KOPT-K1 (cell line): Measurements from ENCODE around the gene FOSB.
A peak's percentile ranks its signal among the peaks of the same experiment; 100 is the strongest.
"Not testable (repeated sequence)": the region's sequence is repeated elsewhere in the genome, so short reads cannot be mapped to it uniquely, and the experiment has no call there.

Experiments
- H3K27ac ChIP-seq: fragments of 200-600 bp; sonication (generic); 2 replicates; pipeline ENCODE4 v1.5.1; 2016; ENCODE audit warnings: antibody characterized with exemption, mild to moderate bottlenecking, low read depth, low read length; ENCODE audit not compliant: poor library complexity, severe bottlenecking
- H3K36me3 ChIP-seq: fragments of 200-600 bp; sonication (generic); 2 replicates; pipeline ENCODE4 v1.5.1; 2017; ENCODE audit warnings: antibody characterized with exemption, mild to moderate bottlenecking, low read length, moderate library complexity; ENCODE audit not compliant: insufficient read depth
- H3K9me3 ChIP-seq: fragments of 200-600 bp; sonication (generic); 2 replicates; pipeline ENCODE4 v1.5.1; 2017; ENCODE audit warnings: antibody characterized with exemption, low read length, mild to moderate bottlenecking; ENCODE audit not compliant: insufficient read depth, poor library complexity, severe bottlenecking

FOSB gene

DNA sequence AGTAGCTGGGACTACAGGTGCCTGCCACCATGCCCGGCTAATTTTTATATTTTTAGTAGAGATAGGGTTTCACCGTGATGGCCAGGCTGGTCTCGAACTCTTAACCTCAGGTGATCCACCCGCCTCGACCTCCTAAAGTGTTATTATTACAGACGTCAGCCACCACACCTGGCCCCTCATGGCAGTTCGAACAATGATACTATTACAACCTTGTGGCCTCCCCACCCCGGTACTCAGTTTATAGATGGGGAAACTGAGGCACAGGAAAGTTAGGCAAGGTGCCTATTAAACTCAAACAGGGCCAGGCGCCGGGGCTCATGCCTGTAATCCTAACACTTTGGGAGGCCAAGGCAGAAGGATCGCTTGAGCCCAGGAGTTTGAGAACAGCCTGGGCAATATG, 42.6 kb downstream of the FOSB start:
- H3K9me3 ChIP-seq, H3K36me3 ChIP-seq, H3K27ac ChIP-seq: not testable (repeated sequence)

GRCh38 chr19:45511074-45511473, 43.3 kb downstream of the FOSB start:
- no peaks in the 10 kb centered on the region for H3K36me3 ChIP-seq
- H3K27ac ChIP-seq: no peak overlapping the region

GRCh38 chr19:45512881-45513483, 45.2 kb downstream of the FOSB start:
- Histone ChIP-seq H3K36me3 (peaks cover 2% of the 10 kb centered on the region), H3K9me3 (no peaks in the 10 kb centered on the region), H3K27ac (no peak overlapping the region)

More at GRCh38 chr19:45511074-45511473, 43.3 kb downstream of the FOSB start:
- H3K9me3 ChIP-seq: no peaks in the 10 kb centered on the region

GRCh38 chr19:45514376-45515051, 46.7 kb downstream of the FOSB start:
- Histone ChIP-seq H3K27ac (peak overlapping the region; percentile 30), H3K9me3 (no peaks in the 10 kb centered on the region), H3K36me3 (peaks cover 9% of the 10 kb centered on the region)

GRCh38 chr19:45515081-45515624, 47.4 kb downstream of the FOSB start:
- Histone ChIP-seq H3K9me3 (no peaks in the 10 kb centered on the region), H3K27ac (peak overlapping the region; percentile 30), H3K36me3 (peaks cover 9% of the 10 kb centered on the region)

GRCh38 chr19:45515807-45516401, 48.1 kb downstream of the FOSB start:
- Histone ChIP-seq H3K9me3 (no peaks in the 10 kb centered on the region), H3K36me3 (peaks cover 9% of the 10 kb centered on the region), H3K27ac (no peak overlapping the region)

DNA sequence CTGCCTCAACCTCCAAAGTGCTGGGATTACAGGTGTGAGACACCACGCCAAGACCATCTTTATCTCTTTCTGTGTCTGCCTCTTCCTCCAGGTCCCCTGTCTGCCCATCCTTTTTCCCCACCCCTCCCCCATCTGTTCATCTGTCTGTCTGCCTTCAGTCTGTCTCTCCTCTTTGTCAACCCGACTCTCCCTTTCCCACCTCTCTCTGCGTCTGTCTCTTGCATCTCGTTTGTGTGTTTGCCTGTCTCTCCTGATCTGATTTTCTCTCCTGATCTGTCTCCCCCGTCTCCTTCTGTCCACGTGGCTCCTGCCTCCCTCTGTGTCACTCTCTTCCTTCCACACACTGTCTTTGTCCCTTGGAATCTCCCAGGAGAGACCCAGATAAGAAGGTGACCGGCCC, 49.4 kb downstream of the FOSB start:
- no peak overlapping the region for H3K27ac ChIP-seq
- peaks cover 9% of the 10 kb centered on the region for H3K36me3 ChIP-seq

DNA sequence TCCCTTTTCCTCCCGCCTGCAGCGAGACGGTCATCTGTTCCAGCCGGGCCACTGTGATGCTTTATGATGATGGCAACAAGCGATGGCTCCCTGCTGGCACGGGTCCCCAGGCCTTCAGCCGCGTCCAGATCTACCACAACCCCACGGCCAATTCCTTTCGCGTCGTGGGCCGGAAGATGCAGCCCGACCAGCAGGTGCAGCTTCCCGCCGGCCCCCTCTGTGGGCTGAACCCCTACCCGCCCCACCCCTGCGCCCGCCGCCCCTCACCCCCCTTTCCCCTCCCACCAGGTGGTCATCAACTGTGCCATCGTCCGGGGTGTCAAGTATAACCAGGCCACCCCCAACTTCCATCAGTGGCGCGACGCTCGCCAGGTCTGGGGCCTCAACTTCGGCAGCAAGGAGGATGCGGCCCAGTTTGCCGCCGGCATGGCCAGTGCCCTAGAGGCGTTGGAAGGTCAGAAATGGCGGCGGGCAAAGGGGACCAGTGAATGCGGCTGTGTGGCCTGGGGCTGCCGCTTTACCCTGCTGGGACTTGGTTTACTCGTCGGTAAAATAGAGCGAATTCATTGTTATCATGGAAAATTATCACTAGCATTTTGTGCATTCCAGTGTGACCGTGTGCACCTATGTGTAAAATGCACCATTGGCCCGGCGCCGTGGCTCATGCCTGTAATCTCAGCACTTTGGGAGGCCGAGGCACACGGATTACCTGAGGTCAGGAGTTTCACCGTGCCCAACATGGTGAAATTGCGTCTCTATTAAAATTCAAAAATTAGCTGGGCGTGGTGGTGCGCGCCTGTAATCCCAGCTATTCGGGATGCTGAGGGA, 50.1 kb downstream of the FOSB start:
- peaks cover 9% of the 10 kb centered on the region for H3K36me3 ChIP-seq
- no peak overlapping the region for H3K27ac ChIP-seq
- H3K9me3 ChIP-seq: no peaks in the 10 kb centered on the region

More for the DNA sequence above, 49.4 kb downstream of the FOSB start:
- H3K9me3 ChIP-seq: no peaks in the 10 kb centered on the region

DNA sequence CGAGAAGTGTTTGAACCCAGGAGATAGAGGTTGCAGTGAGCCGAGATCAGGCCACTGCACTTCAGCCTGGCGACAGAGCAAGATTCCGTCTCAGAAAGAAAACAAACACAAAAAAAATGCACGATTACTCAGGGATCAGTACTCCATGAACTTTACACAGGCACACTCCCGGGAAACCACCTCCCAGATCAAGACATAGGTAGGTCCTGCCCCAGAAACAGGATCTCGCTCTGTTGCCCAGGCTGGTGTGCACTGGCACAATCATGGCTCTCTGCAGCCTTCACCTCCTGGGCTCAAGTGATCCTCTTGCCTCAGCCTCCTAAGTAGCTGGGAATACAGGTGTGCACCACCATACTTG, 50.7 kb downstream of the FOSB start:
- Histone ChIP-seq H3K36me3 (peaks cover 9% of the 10 kb centered on the region), H3K9me3 (no peaks in the 10 kb centered on the region), H3K27ac (no peak overlapping the region)

DNA sequence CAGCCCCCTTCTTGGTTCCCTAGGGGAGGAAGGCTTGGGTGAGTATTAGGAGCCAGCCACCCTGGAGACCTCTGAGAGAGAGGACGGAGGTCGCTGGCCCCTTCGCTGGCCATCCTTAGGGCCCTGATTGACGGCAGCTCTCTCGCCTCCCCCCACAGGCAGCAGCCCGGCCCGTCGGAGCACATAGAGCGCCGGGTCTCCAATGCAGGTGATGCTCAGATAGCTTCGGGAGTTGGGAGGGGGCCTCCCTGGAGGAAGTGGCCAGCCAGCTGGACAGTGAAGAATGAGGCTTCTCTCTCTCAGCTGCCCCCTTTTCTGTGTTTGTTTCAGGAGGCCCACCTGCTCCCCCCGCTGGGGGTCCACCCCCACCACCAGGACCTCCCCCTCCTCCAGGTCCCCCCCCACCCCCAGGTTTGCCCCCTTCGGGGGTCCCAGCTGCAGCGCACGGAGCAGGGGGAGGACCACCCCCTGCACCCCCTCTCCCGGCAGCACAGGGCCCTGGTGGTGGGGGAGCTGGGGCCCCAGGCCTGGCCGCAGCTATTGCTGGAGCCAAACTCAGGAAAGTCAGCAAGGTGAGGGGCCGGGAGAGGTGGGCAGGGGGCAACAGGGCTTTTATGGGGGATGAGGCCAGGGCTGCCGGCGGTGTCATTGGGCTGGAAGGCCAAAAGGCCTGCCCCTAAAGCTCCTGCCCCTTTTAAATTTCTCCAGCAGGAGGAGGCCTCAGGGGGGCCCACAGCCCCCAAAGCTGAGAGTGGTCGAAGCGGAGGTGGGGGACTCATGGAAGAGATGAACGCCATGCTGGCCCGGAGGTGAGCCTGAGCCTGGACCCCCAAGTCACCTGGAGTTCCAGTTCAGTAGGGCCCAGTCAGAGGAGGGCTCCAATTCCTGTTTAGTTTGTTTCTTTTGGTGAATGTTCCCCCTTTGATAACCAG, 54.5 kb downstream of the FOSB start:
- H3K27ac ChIP-seq: no peak overlapping the region
- peaks cover 38% of the 10 kb centered on the region for H3K36me3 ChIP-seq
- no peaks in the 10 kb centered on the region for H3K9me3 ChIP-seq

- H3K27ac ChIP-seq: no peak overlapping the region
- H3K9me3 ChIP-seq: no peaks in the 10 kb centered on the region
- peaks cover 34% of the 10 kb centered on the region for H3K36me3 ChIP-seq
Measured at GRCh38 chr19:45523642-45524256, 56.0 kb downstream of the FOSB start.

GRCh38 chr19:45524575-45525129, 56.9 kb downstream of the FOSB start:
- Histone ChIP-seq H3K9me3 (no peaks in the 10 kb centered on the region), H3K36me3 (peaks cover 34% of the 10 kb centered on the region), H3K27ac (no peak overlapping the region)
